Skin epidermis (tissue), 12 donors: ENCODE measurements around the gene OR5C1.
A peak's percentile ranks its signal among the peaks of the same experiment; 100 is the strongest.
"Not testable (repeated sequence)": the region's sequence is repeated elsewhere in the genome, so short reads cannot be mapped to it uniquely, and the experiment has no call there.

Source experiments
- H3K27ac ChIP-seq, 21 experiments: fragments of 200-600 bp; sonication (generic) in 11 of 21; one replicate each; pipeline ENCODE4 v1.5.0; 2020; ENCODE audit warnings: mild to moderate bottlenecking in 3 of 21, inconsistent platforms in 2 of 21, moderate library complexity in 2 of 21
- H3K4me3 ChIP-seq, 7 experiments: fragments of 200-600 bp; sonication (generic) in 2 of 7; one replicate each; pipeline ENCODE4 v1.5.0; 2020; ENCODE audit warnings: inconsistent platforms in 2 of 7, mild to moderate bottlenecking in 2 of 7, moderate library complexity in 1 of 7

OR5C1 gene

GRCh38 chr9:122809261-122809660 lies 20.5 kb downstream of the OR5C1 start:
- H3K4me3 ChIP-seq, H3K27ac ChIP-seq: not testable (repeated sequence)

GRCh38 chr9:122810306-122810946 lies 21.7 kb downstream of the OR5C1 start:
- no peak overlapping the region for H3K27ac ChIP-seq
- H3K4me3 ChIP-seq: no peak overlapping the region

- Histone ChIP-seq H3K4me3 (no peak overlapping the region), H3K27ac (no peak overlapping the region)
Measured at GRCh38 chr9:122812736-122813135, 24.0 kb downstream of the OR5C1 start.

- H3K27ac ChIP-seq: no peak overlapping the region
- H3K4me3 ChIP-seq: no peak overlapping the region
Measured at GRCh38 chr9:122814545-122814944, 25.8 kb downstream of the OR5C1 start.

GRCh38 chr9:122815544-122815943 lies 26.8 kb downstream of the OR5C1 start:
- Histone ChIP-seq H3K27ac (peak overlapping the region in 7 of 21 experiments; percentile 13 to 82 (median 63)), H3K4me3 (no peak overlapping the region)

- H3K27ac ChIP-seq: peak overlapping the region in 15 of 21 experiments; percentile 2 to 82 (median 42)
- H3K4me3 ChIP-seq: no peak overlapping the region
Measured at GRCh38 chr9:122816163-122816867, 27.6 kb downstream of the OR5C1 start.

GRCh38 chr9:122819326-122819725 lies 30.6 kb downstream of the OR5C1 start:
- peak overlapping the region in 7 of 21 experiments; percentile 1 to 55 (median 22) for H3K27ac ChIP-seq
- no peak overlapping the region for H3K4me3 ChIP-seq

- no peak overlapping the region for H3K4me3 ChIP-seq
- peak overlapping the region in 7 of 21 experiments; percentile 1 to 55 (median 22) for H3K27ac ChIP-seq
Measured at GRCh38 chr9:122819791-122820489, 31.2 kb downstream of the OR5C1 start.

GRCh38 chr9:122820490-122820845 lies 31.7 kb downstream of the OR5C1 start:
- H3K27ac ChIP-seq: peak overlapping the region in 1 of 21 experiments; percentile 16
- H3K4me3 ChIP-seq: no peak overlapping the region

GRCh38 chr9:122821278-122821943 lies 32.7 kb downstream of the OR5C1 start:
- Histone ChIP-seq H3K27ac (peak overlapping the region in 3 of 21 experiments; percentile 7 to 33 (median 10)), H3K4me3 (no peak overlapping the region)

GRCh38 chr9:122822056-122822455 lies 33.3 kb downstream of the OR5C1 start:
- H3K27ac ChIP-seq: peak overlapping the region in 3 of 21 experiments; percentile 1 to 33 (median 10)
- H3K4me3 ChIP-seq: no peak overlapping the region

- H3K4me3 ChIP-seq: no peak overlapping the region
- H3K27ac ChIP-seq: no peak overlapping the region
Measured at GRCh38 chr9:122822938-122823337, 34.2 kb downstream of the OR5C1 start.

GRCh38 chr9:122827761-122828093 lies 39.0 kb downstream of the OR5C1 start:
- peak overlapping the region; percentile 81 to 99 (median 96) for H3K27ac ChIP-seq
- peak overlapping the region; percentile 59 to 95 (median 78) for H3K4me3 ChIP-seq

- Histone ChIP-seq H3K27ac (peak overlapping the region in 20 of 21 experiments; percentile 90 to 99 (median 96)), H3K4me3 (peak overlapping the region; percentile 59 to 95 (median 78))
Measured at GRCh38 chr9:122828965-122829284, 40.2 kb downstream of the OR5C1 start.

GRCh38 chr9:122832194-122832593 lies 43.5 kb downstream of the OR5C1 start:
- H3K4me3 ChIP-seq: no peak overlapping the region
- H3K27ac ChIP-seq: no peak overlapping the region

GRCh38 chr9:122835313-122835731 lies 46.6 kb downstream of the OR5C1 start:
- H3K27ac ChIP-seq: peak overlapping the region in 3 of 21 experiments; percentile 3 to 58 (median 22)

GRCh38 chr9:122837266-122837850 lies 48.6 kb downstream of the OR5C1 start:
- no peak overlapping the region for H3K4me3 ChIP-seq
- H3K27ac ChIP-seq: no peak overlapping the region

More at GRCh38 chr9:122835313-122835731, 46.6 kb downstream of the OR5C1 start:
- no peak overlapping the region for H3K4me3 ChIP-seq

GRCh38 chr9:122838441-122838840 lies 49.7 kb downstream of the OR5C1 start:
- not testable (repeated sequence) for H3K27ac ChIP-seq, H3K4me3 ChIP-seq
